ENCODE measurements around the gene COMT. TPM values are rescaled to one million over a fixed set of nuclear protein-coding genes. Genes with fewer than 3 reads are reported as not detected.

The COMT gene
- polyA plus RNA-seq, 1 experiment = 332 TPM

- TF ChIP-seq CTCF (IDR thresholded peaks at IDR 0.05; ENCODE audit: insufficient read depth, low read depth, low read length) = no peak
- Histone ChIP-seq H3K4me3 (ENCODE audit: low read depth, low read length) (no peak overlapping the region), H3K27me3 (ENCODE audit: control insufficient read depth, insufficient read depth, low read length) (no peaks in the 10 kb centered on the region), H3K36me3 (ENCODE audit: control insufficient read depth, insufficient read depth, low read length) (peaks cover 31% of the 10 kb centered on the region)
- ChIA-PET POLR2A (interaction anchor here (0.7 kb wide), 1 partner anchor 22 kb away, joined by 8 read pairs; the partner anchor contains the start of genes COMT and TXNRD2), CTCF (interaction anchor here (0.7 to 2.3 kb wide), 4 partner anchors 8 to 51 kb away, joined by 3 to 11 read pairs (median 4); no protein-coding TSS in a partner anchor)
- no peak for DNase-seq (ENCODE audit: low read depth)
These were observed 21.6 kb downstream of the COMT start for GRCh38 chr22:19962909-19963806.

GRCh38 chr22:19963863-19964642 lies 22.5 kb downstream of the COMT start:
- DNase-seq (ENCODE audit: low read depth) = no peak
- Histone ChIP-seq H3K27me3 (ENCODE audit: control insufficient read depth, insufficient read depth, low read length) (no peaks in the 10 kb centered on the region), H3K4me3 (ENCODE audit: low read depth, low read length) (no peak overlapping the region), H3K36me3 (ENCODE audit: control insufficient read depth, insufficient read depth, low read length) (peaks cover 35% of the 10 kb centered on the region)
- POLR2A ChIA-PET = no interaction called here
- TF ChIP-seq CTCF (IDR thresholded peaks at IDR 0.05; ENCODE audit: insufficient read depth, low read depth, low read length) = no peak
- CTCF ChIA-PET = interaction anchor here (1.1 to 2.3 kb wide), 4 partner anchors 27 to 165 kb away, joined by 3 to 11 read pairs (median 4); no protein-coding TSS in a partner anchor

- Histone ChIP-seq H3K27me3 (ENCODE audit: control insufficient read depth, insufficient read depth, low read length) (no peaks in the 10 kb centered on the region), H3K36me3 (ENCODE audit: control insufficient read depth, insufficient read depth, low read length) (peaks cover 39% of the 10 kb centered on the region), H3K4me3 (ENCODE audit: low read depth, low read length) (no peak overlapping the region)
- ChIA-PET POLR2A (no interaction called here), CTCF (interaction anchor here (1.0 to 1.8 kb wide), 6 partner anchors 9 to 164 kb away, joined by 3 to 5 read pairs (median 4); partner anchors contain the start of gene TANGO2)
- no peak for TF ChIP-seq CTCF (IDR thresholded peaks at IDR 0.05; ENCODE audit: insufficient read depth, low read depth, low read length)
- no peak for DNase-seq (ENCODE audit: low read depth)
These were observed 23.3 kb downstream of the COMT start for GRCh38 chr22:19964701-19965386.

- H3K27me3 ChIP-seq (ENCODE audit: control insufficient read depth, insufficient read depth, low read length) = no peaks in the 10 kb centered on the region
- ChIA-PET POLR2A (no interaction called here), CTCF (interaction anchor here (0.8 to 7.2 kb wide), 10 partner anchors 8 to 55 kb away, joined by 3 to 97 read pairs (median 4); partner anchors contain the start of gene TANGO2)
- DNase-seq (ENCODE audit: low read depth) = no peak
- TF ChIP-seq CTCF (IDR thresholded peaks at IDR 0.05; ENCODE audit: insufficient read depth, low read depth, low read length) = peak; percentile 48
- H3K4me3 ChIP-seq (ENCODE audit: low read depth, low read length) = no peak overlapping the region
- H3K36me3 ChIP-seq (ENCODE audit: control insufficient read depth, insufficient read depth, low read length) = peaks cover 42% of the 10 kb centered on the region
These were observed 24.5 kb downstream of the COMT start for GRCh38 chr22:19965771-19966709.

All from BJ (cell line).